GM12878 (cell line): ENCODE measurements around the gene ARHGEF7. TPM values are rescaled to one million over a fixed set of nuclear protein-coding genes. Genes with fewer than 3 reads are reported as not detected.

ENCODE experiments used
- ATAC-seq: fragments of 200-7000 bp; cut with Tn5 transposase; 3 replicates; pipeline ENCODE4 v1.9.1; 2020; ENCODE audit warnings: mild to moderate bottlenecking, moderate library complexity
- BruUV-seq: library from RNA; stranded (reverse); fragments of 400-500 nt; replicated peaks from 2 replicates; lab custom pipeline; 2021; lab: Mats Ljungman, UMichigan
- CTCF ChIA-PET: fragments of 300-600 bp; sonication (Branson Sonifier 250); formaldehyde crosslinking; extraction: SDS; loops from one replicate; lab custom pipeline; 2021; ENCODE audit warnings: inconsistent platforms; lab: Yijun Ruan, JAX
- POLR2A ChIA-PET: fragments of 350-600 bp; formaldehyde crosslinking; extraction: SDS; loops from one replicate; lab custom pipeline; 2021; ENCODE audit warnings: inconsistent platforms; lab: Charles Lee
- RAD21 ChIA-PET: fragments of 300-600 bp; sonication (Branson Sonifier 250); formaldehyde crosslinking; loops from one replicate; lab custom pipeline; 2023; ENCODE audit warnings: antibody characterized with exemption; ENCODE audit not compliant: unreplicated experiment; lab: Charles Lee
- SMC1A ChIA-PET: fragments of 300-600 bp; sonication (Branson Sonifier 250); formaldehyde crosslinking; loops from one replicate; lab custom pipeline; 2023; ENCODE audit not compliant: unreplicated experiment, uncharacterized antibody; lab: Charles Lee
- DNase-seq: peaks from one replicate; pipeline ENCODE4 v3.0.0-alpha.2; 2011; ENCODE audit warnings: low read depth, low spot score
- FAIRE-seq: peaks from 3 replicates; lab custom pipeline; 2011; peaks lifted over from hg19 to GRCh38; lab: Jason Lieb, UNC
- H2AFZ ChIP-seq: 2 replicates; pipeline ENCODE4 v1.6.0; 2011; ENCODE audit warnings: low read depth, low read length, control low read depth; ENCODE audit not compliant: control insufficient read depth
- H3K27ac ChIP-seq: 2 replicates; pipeline ENCODE4 v1.5.1; 2011; ENCODE audit warnings: control low read depth; ENCODE audit not compliant: control insufficient read depth, insufficient read depth
- H3K27me3 ChIP-seq, 2 experiments: replicated peaks in 1 of 2; 2 replicates each; pipeline versions ENCODE4 v1.6.0 to v1.6.1; 2011; ENCODE audit warnings: low read length in 1 of 2; ENCODE audit not compliant: control insufficient read depth in 2 of 2, insufficient read depth in 2 of 2
- H3K36me3 ChIP-seq, 2 experiments: 2 replicates each; pipeline ENCODE4 v1.5.1; 2011; ENCODE audit warnings: low read length in 1 of 2; ENCODE audit not compliant: control insufficient read depth in 2 of 2, insufficient read depth in 2 of 2
- H3K4me1 ChIP-seq: 2 replicates; pipeline ENCODE4 v1.6.1; 2011; ENCODE audit warnings: mild to moderate bottlenecking, low read length, moderate library complexity, mixed read lengths; ENCODE audit not compliant: control insufficient read depth, insufficient read depth
- H3K4me2 ChIP-seq: 2 replicates; pipeline ENCODE4 v1.6.0; 2011; ENCODE audit warnings: control low read depth; ENCODE audit not compliant: control insufficient read depth, insufficient read depth
- H3K4me3 ChIP-seq: fragments of 200-600 bp; sonication (generic); 2 replicates; pipeline ENCODE4 v1.5.1; 2016
- H3K79me2 ChIP-seq: 2 replicates; pipeline ENCODE4 v1.6.0; 2011; ENCODE audit warnings: low read length; ENCODE audit not compliant: control insufficient read depth, insufficient read depth
- H3K9ac ChIP-seq: 2 replicates; pipeline ENCODE4 v1.8.0; 2011; ENCODE audit warnings: low read length, control low read depth, mixed read lengths; ENCODE audit not compliant: control insufficient read depth, insufficient read depth
- H3K9me3 ChIP-seq: replicated peaks from 3 replicates; pipeline ENCODE4 v1.5.1; 2011; ENCODE audit warnings: mild to moderate bottlenecking, low read length; ENCODE audit not compliant: control insufficient read depth, insufficient read depth
- H4K20me1 ChIP-seq: 2 replicates; pipeline ENCODE4 v1.6.0; 2011; ENCODE audit not compliant: control insufficient read depth, insufficient read depth
- KDM1A ChIP-seq: fragments of 200-600 bp; sonication (generic); IDR thresholded peaks from 2 replicates; pipeline ENCODE4 v1.6.1; 2016; ENCODE audit warnings: borderline replicate concordance
- NFIC ChIP-seq: IDR thresholded peaks from 2 replicates; pipeline ENCODE4 v1.6.1; 2012; ENCODE audit warnings: low read depth, mild to moderate bottlenecking, inconsistent platforms, low read length, moderate library complexity
- POLR2A ChIP-seq: IDR thresholded peaks from 2 replicates; pipeline ENCODE4 v1.6.1; 2011; ENCODE audit warnings: low read depth, mild to moderate bottlenecking, low read length
- PRDM15 ChIP-seq: fragments of 450-650 bp; formaldehyde crosslinking; IDR thresholded peaks from 2 replicates; pipeline ENCODE4 v1.4.0; 2020; ENCODE audit warnings: mild to moderate bottlenecking, moderate library complexity
- WGBS: methylation state at CpG from one replicate; pipeline ENCODE4 v1.1.6; 2016; ENCODE audit warnings: low lambda C conversion rate; ENCODE audit not compliant: insufficient replicate concordance, insufficient coverage; ENCODE audit errors: missing lambda C conversion rate; 5-methylcytosine and 5-hydroxymethylcytosine counted together
- in situ Hi-C: fragments of 300-500 bp; cut with MboI; formaldehyde crosslinking; loops from 9 replicates; pipeline ENCODE4 v1.14.3; 2018; ENCODE audit warnings: mixed read lengths
- intact Hi-C: fragments of 100-400 bp; cut with micrococcal nuclease; formaldehyde crosslinking; loops from one replicate; pipeline ENCODE4 v1.14.2; 2022; ENCODE audit not compliant: unreplicated experiment
- polyA plus RNA-seq, 11 experiments: library from polyadenylated mRNA; depleted of rRNA in 4 of 11; unstranded in 6 of 11; stranded (reverse) in 5 of 11; fragments of >200 nt; fragmentation: Nextera tagmentation in 4 of 11; fragmentation: Illumina TruSeq in 1 of 11; extraction: Ambion mirVana in 4 of 11; extraction: Trizol in 1 of 11; gene quantifications; 1 replicate in 1 of 11; 2 replicates in 10 of 11; pipeline versions ENCODE4 v1.2.1 to v1.2.3, GENCODE V29; 2011 to 2016; ENCODE audit warnings: inconsistent platforms in 2 of 11, missing spikeins in 2 of 11, low read depth in 1 of 11
- total RNA-seq, 4 experiments: library from RNA; depleted of rRNA in 3 of 4; stranded (reverse); fragments of >200 nt in 3 of 4; fragmentation: Illumina TruSeq in 1 of 4; extraction: Trizol in 1 of 4; gene quantifications; 2 replicates each; pipeline versions ENCODE4 v1.2.1 to v1.2.3, GENCODE V29; 2013 to 2021

Gene ARHGEF7
- total and polyA plus RNA-seq, 10 of the 15 experiments (the other 5 are each of a cell fraction or from before 2014, with no cell fraction given), result 4.7 to 65.5 (median 36.6) TPM

GRCh38 chr13:111319521-111319920, 204.4 kb downstream of the ARHGEF7 start (continued):
- no peak for TF ChIP-seq NFIC
- no peak for TF ChIP-seq POLR2A
- no peak for TF ChIP-seq PRDM15 (CRISPR knock-in tag)

- 80% methylated on average over 35 of the region's 35 CpGs for WGBS
- CTCF ChIA-PET, result no interaction called here
- Histone ChIP-seq H3K27me3 (no peaks in the 10 kb centered on the region), H3K27ac (no peak within 1 kb of the TSS), H4K20me1 (no peaks in the 10 kb centered on the region)
- in situ Hi-C loops, result no loop called here
- DNase-seq, result no peak
- SMC1A ChIA-PET, result no interaction called here
- no TSS peak for BruUV-seq
- TF ChIP-seq KDM1A (no peak), POLR2A (0 out of 2 replicates have a peak, but pooled peaks have one; percentile 16)
- TF ChIP-seq, all 136 proteins: peak for 1
- Histone ChIP-seq H3K4me3 (no peak within 1 kb of the TSS), H3K79me2 (no peaks in the 10 kb centered on the region), H3K9ac (no peak within 1 kb of the TSS), H3K4me2 (no peak within 1 kb of the TSS), H3K36me3 (peaks cover 0 to 2% of the 10 kb centered on the region in 2 experiments; a peak in 2 of 4 replicates), H3K4me1 (no peaks in the 10 kb centered on the region; the same call in 1 of the 2 replicates), H2AFZ (no peak within 1 kb of the TSS), H3K9me3 (no peaks in the 10 kb centered on the region)
- no peak for ATAC-seq
- ChIA-PET RAD21 (no interaction called here), POLR2A (no interaction called here)
- intact Hi-C loops, result no loop called here
- FAIRE-seq, result no peak
These were observed 205.1 kb downstream of the ARHGEF7 start, which contains the start of gene TEX29 for GRCh38 chr13:111319998-111320911. Gene TEX29 (plus strand): TSS chr13:111320642. CDS start chr13:111320891, 249 bp downstream.
